ENCODE measurements around the gene RAP2B.

Gene RAP2B

GRCh38 chr3:153216928-153217327 is 54.9 kb downstream of the RAP2B start:
- H3K4me3 ChIP-seq (ENCODE audit: low read depth, low read length), result no peak overlapping the region
- no peak for DNase-seq (ENCODE audit: low read depth)
- TF ChIP-seq CTCF (IDR thresholded peaks at IDR 0.05; ENCODE audit: low read depth, low read length), result no peak
- no peak for TF ChIP-seq POLR2A (IDR thresholded peaks at IDR 0.05; ENCODE audit: extremely low read depth, insufficient read length)
- no peak for TF ChIP-seq MAX (IDR thresholded peaks at IDR 0.05; ENCODE audit: low read depth, low read length)

- DNase-seq (ENCODE audit: low read depth), result no peak
- TF ChIP-seq CTCF (IDR thresholded peaks at IDR 0.05; ENCODE audit: low read depth, low read length) (no peak), MAX (IDR thresholded peaks at IDR 0.05; ENCODE audit: low read depth, low read length) (no peak)
- H3K4me3 ChIP-seq (ENCODE audit: low read depth, low read length), result no peak overlapping the region
Measured at GRCh38 chr3:153219146-153219545, 57.1 kb downstream of the RAP2B start.
